ENCODE results near the gene CHRNA9.

Gene CHRNA9

DNA sequence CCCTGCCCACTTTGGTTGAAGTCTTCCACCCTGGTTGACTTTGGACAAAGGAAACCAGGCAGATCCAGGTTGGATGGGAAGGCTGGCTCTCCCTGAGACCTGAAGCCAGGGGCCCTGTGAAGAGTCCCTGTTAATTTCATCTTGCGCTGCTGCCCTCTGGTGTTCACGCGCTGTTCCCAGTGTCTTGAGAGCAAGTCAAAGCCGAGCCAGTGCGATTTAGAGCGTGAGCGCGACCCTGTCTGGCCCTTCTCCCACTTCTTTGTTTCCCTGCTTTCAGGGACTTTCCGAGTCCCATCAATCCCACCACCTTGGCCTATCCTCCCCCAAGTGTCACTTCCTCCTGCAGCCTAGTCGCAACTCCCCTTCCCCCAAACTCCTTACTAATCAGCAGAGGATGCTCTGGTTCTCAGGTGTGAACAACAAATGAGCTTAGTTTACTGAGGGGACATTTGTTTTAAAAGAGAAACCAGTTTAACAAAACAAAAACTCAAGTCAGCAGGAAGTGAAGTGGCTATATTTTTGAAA, 25.8 kb upstream of the CHRNA9 start:
- no peak for DNase-seq

DNA sequence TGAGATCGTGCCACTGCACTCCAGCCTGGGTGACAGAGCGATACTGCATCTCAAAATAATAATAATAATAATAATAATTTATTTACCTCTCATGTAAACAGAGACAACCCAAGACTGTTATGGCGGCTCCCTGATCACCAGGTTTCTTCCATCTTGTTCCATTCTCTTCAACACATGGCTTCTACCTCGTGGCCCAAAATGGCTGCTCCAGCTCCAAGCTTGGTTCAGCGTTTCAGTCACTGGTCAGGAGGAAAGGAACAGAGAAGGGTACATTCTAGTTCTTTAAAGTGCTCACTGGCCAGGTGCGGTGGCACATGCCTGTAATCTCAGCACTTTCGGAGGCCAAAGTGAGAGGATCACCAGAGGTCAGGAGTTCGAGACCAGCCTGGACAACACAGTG, 24.9 kb upstream of the CHRNA9 start:
- DNase-seq, result no peak

DNA sequence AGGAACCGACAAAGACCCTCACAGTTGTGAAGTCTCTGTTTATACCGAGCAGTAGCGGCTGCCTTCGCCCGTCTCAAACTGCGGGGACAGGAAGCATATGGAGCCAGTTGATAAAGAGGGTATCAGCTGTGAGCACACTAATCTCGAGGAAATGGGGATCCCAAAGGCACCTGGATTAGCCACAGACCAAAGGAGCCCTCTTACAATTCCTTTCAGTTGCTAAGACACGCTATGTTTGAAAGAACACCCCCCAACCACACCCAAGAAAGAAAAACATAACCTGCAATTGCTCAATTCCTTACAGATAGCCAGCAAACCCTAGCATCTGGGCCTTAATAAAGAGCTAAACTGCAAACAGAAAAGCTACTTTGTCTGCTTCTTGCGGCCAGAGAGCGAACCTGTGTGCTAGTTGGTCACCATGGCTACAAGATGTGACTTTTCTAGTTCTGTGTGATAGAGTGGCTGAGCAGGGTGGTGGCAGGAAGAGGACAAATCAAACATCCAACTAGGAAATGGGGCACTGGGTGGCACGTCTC, 23.3 kb upstream of the CHRNA9 start:
- no peak for DNase-seq

DNA sequence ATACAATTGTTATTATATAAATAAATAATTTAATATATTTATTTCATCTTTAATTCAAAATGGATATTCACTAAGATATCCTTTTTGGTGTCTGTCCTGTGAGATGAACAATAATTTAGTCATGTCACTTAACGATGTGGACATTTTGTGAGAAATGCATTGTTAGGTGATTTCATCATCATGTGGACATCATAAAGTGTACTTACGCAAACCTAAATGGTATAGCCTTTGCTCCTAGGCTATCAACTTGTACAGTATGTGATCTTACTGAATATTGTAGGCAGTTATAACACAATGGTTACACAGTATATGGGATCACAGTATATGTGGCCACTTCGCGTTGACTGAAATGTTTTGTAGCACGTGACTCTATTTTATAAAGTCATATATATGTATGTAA, 20.2 kb upstream of the CHRNA9 start:
- no peak for DNase-seq

DNA sequence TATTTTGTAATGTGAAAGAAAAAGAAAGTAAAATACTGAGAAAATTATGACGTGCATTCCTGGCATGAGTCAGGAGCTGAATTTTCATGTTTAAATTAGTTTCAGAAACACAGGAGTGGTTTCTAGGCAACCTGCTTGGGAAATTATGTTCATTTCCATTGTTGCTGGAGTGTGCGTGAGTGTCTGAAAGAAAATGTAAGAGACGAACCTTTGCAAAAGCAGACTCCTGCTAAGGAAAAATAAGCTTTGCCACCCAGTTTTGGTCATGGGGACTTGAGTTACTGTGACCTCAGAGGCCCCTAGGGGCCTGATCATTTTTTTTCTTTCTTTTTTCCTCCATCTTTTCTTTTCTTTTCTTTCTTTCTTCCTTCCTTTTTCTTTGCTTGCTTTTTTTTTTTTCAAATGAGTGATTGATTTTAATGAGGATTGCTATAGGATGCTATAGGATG, 18.8 kb upstream of the CHRNA9 start:
- no peak for DNase-seq

DNA sequence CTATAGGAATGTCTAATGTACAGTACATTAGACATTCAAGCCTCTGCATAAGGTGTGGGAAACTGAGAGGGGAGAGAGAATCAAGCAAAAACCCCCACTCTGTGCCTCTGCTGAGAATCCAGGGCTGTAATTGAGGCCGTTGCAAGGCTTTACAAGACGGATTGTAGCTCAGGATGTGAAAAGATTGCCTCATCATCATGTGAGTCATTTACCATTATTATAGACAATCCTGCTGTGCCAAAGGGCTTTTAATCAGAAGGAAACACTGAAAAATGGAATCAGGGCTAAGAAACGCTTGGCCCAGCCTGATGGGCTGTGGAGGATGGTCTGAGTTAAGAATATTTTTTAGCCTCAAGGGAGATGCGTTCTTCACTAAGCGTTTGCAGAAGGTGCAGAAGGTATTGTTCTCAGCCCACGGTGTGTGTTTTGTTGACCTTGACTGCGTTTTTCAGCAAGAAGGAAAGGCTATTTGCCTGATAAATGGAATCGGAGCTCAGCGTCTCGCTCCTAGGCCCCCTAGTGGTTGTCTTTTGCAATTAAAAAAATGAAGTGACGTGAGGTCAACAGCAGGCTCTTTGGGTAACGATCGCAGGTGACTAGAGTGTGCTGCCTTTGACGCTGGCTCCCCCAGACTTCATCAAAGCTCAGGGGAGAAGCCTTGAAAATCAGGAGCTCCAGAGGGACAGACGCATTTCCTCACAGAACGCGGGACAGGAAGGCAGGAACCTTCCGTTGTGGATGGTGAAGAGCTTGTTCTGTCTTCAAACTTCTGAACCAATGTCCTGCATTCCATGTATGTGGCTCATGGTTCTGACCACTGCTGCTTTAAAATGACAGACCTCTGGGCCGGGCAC, 18.1 kb upstream of the CHRNA9 start:
- no peak for DNase-seq

DNA sequence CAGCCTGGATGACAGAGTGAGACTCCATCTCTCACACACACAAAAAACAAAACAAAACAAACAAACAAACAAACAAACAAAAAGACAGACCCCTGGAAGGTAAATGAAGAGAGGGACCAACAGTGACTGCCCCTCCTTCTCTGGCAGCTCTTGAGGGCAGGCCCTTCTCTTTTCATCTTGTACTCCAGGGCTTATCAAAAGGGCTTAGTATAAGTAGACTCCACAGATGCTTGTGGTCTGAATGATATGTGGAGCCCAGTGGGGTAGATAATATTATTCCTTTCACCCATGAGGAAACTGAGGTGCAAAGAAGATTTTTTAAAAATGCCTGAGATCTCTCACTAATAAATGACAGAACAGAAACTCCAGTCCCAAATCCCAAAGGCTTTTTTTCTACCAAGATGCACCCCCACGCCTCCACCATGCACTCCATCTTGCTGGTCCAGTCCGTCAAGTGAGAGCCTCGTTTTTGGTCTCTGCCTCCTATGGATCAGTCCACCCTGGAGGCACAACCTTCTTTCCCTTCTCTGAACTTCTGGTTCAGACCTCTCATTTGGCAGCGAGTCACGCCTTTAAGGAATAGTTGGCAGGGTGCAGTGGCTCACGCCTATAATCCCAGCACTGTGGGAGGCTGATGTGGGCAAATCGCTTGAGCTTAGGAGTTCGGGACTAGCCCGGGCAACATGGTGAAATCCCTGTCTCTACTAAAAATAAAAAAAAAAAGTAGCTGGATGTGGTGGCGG, 17.0 kb upstream of the CHRNA9 start:
- DNase-seq, result no peak

DNA sequence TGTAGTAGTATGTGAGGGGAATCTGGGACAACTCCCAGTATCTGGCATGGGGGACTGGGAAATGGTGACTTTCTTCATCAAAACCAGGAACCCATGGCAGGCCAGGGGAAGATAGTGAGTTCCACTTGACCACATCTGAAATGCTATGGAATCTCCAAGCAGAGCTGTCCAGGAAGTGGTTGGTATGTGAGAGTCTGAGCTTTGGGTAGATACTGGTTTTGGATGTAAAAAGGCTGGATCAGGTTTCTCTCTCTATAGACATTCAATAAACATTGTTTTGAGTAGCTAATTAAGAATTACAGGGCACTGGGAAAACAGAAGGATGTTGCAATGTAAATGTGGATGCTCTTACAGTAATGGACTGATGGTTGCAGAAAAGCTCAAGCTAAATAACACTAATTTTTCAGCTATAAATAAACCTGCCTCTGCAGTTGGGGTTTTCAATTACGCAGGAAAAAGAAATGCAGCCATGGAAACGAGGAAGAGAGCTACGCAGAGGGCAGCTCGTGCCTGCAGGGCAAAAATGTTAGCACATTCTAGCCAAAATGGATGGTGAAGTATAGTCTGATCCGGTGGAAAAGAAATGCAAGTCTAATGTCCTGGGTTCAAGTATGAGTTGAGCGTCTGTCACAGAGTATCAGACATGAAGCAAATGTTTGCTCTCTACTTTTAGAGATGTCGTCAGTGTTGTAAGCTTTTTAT, 13.4 kb upstream of the CHRNA9 start:
- DNase-seq, result no peak

DNA sequence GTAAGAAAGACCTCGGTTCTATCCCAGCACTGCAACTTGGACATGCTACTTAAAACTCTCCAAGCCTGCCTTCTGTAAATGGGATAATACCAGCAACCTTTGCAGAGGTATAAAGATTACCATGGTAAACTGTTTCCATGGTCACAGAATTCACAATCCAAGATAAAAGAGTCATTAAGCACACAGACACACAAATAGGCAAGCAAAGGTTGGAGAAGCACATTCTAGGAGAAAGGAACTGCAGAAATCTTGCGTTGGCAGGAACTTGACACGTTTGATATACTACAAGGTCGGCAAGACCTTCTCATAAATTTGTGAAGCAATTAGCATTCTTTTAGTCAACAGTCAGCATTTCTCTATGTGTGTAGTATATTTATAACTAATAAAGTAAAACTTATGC, 12.3 kb upstream of the CHRNA9 start:
- DNase-seq, result no peak

DNA sequence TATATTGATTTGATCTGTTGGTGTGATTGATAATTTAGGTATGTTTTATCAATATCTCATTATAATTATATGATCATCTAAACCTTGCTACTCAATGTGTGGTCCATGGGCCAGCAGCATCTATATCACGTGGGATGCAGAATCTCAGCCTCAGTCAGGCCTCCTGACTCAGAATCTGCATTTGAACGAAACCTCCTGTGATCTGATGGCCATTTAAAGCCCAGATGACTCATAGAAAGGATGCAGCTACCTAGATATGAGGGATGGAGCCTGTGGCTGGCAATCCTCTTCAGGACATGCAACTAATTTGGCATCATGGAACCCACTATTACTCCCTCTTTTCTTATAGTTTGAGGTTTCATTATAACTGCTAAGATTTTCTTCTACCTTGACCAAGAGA, 11.3 kb upstream of the CHRNA9 start:
- DNase-seq, result no peak

DNA sequence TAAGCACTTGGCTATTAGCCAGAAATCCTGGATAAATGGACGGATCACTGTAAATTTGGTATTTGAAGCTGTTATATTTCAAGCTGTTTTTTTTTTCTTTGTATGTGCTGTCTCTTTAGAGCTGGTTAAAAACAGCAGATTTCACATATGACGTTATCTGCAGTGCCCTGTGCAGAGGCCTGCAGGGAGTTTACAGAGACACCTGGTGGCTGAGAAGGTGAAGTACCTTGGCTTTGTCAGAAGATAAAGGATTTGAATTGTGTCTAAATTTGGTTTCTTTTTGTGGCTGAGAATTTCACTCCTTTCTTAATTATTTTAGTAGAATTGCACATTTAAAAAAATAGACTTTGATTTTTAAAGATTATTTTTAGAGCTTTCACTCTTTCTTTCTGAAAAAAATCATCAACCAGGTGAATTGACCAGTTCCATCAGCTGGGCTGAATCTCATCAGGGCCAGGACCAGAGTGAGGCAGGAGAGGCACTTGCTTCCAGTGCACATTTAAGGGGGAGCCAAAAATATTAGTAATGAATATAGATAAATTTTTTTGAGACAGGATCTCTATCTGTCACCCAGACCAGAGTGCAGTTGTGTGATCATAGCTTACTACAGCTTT, 9.6 kb upstream of the CHRNA9 start:
- peak; percentile 28 to 36 for DNase-seq

DNA sequence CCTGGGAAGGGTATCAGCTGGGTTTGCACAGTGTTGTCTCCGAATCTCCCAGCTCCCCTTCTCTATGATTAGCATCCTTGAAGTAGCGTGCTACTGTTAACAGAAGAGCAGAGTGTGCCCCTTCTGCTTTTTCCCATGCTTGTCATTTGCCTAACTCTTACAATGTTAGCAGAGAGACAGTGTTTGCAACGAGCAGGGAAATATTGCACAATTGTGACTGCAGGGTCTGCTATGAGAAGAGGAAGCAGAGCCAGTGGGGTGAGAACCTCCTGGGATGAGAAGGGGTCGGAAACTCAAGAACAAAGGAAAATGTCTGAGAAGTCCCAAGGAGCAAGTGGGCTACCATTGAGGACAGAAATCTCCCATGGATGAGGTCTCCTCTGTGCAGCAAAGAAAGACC, 7.8 kb upstream of the CHRNA9 start:
- DNase-seq, result no peak

DNA sequence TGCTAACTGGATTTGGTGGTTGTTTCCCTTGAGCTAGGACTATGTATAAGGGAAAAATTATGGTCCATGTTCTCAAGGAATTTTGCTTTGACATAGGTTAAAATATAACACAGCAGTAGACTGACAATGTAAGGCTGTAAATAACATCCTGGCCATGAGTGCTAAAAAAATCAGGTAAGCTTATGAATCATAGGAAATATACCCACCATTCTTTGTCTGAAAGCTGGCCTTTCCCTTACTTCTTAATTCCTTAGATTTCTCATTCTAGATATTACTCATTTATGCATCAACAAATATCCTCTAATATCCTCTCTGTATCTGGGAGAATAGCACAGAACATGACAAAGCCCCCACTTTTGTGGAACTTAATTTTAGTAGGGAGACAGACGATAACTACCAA, 6.8 kb upstream of the CHRNA9 start:
- DNase-seq, result no peak

DNA sequence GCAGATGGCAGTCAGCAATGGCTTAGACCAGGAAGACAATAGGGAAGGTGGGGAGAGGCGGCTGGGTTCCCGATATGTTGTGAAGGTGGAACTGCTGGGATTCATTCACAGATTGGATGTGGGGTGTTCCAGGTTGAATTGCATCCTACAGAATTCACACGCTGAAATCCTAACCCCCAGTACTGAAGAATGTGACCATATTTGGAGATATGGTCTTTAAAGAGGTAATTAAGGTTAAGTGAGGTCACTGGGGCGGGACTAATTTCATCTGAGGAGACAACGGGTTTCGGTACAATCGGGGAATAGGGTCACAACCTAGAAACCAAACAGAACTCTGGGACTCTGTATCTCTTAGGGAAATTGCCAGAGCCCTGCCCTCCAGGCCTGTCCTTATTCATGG, 5.3 kb upstream of the CHRNA9 start:
- DNase-seq, result no peak

DNA sequence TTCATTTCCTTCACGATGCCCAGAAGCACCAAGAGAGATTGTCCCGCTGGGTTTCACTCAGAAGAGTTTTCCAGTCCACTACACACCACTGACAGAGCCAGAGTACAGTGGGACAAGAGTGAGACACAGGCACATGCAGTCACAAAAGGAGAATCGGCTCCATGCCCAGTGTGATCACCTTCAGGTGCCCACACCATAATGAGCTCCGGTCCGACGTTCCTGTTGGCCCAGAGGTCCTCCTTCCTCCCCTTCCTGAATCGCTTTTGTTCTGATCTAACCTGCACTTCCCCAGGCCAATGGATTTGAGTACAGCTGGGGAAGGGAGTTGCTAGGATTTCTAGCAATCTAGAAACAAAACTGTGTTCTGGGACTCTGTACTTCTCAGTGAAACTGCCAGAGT, 4.6 kb upstream of the CHRNA9 start:
- no peak for DNase-seq

DNA sequence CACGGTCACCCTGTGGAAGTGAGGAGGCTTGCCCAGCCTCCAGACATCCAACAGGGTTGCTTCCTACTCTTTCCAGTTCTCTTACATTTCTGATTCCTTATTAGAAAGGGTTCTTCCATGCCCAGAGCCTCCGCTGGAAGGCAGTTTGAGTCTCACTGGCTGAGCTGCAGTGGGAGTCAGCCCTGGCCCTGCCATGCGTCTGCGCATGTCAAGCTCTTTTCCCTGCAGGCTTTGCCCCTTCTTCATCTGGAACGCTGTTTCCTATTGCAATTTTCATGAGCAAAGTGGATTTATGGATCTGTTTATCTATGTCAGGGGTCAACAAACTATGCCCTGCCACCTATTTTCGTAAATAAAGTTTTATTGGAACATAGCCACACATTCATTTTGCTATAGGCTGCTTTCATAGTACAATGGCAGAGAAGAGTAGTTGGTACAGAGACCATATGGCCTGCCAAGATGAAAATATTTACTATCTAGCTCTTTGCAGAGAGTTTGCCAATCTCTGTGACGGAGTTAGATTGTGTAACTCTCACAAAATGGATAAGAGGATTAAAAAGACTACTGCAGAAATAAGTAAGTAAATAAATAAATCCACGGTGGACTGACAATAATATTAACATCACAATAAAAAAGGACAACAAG, 3.9 kb upstream of the CHRNA9 start:
- DNase-seq, result no peak

DNA sequence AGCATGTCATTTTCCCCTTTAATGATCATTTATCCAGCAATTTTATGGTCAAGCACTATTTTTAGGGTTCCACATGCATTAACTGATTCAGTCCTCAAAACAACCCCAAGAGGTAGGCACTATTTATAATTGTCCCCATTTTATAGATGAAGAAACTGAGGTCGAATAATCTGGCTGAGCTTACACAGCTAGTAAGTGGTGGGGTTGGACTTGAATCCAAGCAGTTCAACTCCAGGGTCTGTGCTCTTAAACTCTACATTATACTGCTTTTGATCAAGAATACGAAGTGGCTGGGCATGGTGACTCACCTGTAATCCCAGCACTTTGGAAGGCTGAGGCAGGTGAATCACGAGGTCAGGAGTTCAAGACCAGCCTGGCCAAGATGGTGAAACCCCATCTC, 3.2 kb upstream of the CHRNA9 start:
- no peak for DNase-seq

DNA sequence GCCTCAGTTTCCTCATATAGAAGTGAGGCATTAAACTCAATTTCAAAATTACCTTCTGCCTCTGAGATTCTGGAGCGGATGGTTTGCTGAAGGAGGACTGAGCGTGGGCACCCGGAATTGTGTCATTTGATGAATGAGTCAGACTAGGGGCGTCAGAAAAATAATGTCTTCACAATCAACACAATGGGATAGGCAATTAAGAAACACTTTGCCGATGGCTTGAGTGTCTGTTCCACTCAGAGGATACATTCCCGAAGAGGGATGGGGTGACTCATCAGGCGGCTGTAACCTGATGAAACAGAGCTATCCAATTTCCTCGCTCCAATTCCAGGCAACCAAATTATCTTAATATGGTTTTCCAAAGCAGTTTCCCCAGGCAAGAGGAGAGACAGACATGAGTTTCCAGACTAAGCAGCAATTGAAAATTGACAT, 1.2 kb upstream of the CHRNA9 start:
- no peak for DNase-seq

DNA sequence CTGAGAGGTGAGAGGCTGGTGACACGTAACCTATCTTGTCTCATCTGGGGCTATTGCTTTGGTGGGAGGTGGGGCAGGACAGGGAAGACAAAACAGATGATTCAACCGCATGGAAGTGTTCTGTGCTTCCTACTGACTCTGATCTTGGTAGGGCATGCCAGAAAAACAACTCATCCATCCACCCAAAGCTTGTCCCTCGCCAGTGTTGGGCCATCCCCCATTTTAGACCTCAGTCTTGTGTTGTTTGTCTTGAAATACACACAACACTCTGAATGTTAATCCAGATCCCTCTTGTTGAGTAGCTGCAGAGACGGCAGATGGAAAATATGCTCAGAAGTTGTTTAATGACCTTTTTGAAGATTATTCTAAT, 377 bp downstream of the CHRNA9 start:
- DNase-seq, result peak in 1 of 2 experiments; percentile 30

DNA sequence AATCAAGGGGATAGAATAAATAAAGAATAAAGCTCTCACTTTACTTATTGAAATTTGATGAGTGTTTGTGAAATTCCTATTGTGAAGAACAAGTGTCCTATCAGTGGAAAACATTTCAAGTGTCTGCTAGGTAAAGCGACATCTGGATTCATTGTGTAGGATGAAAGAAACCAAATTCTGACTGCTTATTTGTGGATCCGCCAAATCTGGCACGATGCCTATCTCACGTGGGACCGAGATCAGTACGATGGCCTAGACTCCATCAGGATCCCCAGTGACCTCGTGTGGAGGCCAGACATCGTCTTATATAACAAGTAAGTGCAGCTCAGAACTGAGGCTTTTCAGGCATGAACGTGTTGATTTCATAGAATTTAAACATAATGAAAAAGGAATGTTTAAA, 1.9 kb downstream of the CHRNA9 start:
- no peak for DNase-seq

DNA sequence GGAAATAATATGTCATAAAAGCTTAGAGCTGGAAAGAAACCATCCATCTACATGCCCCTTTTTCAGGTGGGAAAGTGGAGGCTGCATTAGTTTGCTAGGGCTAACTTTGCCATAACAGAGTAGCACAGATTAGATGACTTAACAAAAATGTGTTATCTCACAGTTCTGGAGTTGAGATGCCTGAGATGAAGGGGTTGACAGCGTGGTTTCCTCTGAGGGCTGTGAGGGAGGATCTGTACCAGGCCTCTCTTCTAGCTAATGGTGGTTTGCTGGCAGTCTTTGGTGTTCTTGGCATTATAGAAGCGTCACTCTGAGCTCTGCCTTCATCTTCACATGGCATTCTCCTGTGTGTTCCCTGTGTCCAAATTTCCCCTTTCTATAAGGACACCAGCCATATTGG, 2.4 kb downstream of the CHRNA9 start:
- no peak for DNase-seq

DNA sequence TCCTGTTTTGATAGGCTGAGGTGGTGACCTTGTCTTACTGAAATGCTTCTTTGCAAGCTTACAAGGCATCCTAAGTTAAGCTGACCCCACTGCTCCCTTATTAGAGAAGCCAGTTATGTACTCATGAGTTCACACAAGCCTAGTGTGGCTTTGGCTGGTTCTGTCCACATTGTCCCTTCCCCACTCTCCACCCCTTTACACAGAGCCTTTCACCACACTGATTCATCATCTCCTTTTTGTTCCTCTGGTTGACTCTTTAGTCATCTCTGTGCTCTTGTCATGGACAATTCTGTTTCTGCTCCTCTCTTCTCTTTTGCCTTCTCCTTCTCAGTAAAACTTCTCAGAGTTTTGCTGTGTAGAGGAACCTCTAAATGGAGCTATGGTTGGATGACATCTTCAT, 4.9 kb downstream of the CHRNA9 start:
- no peak for DNase-seq
